ENCODE results near the gene ERGIC1. TPM values are rescaled to one million over a fixed set of nuclear protein-coding genes. Genes with fewer than 3 reads are reported as not detected.
"Not testable (repeated sequence)": the region's sequence is repeated elsewhere in the genome, so short reads cannot be mapped to it uniquely, and the experiment has no call there.

The ERGIC1 gene
- total RNA-seq, 1 experiment from 2014 or later, result 202 TPM

GRCh38 chr5:172839669-172840431, 5.8 kb downstream of the ERGIC1 start:
- Histone ChIP-seq H3K36me3 (peaks cover 53% of the 10 kb centered on the region), H3K4me3 (no peak overlapping the region), H3K27ac (no peak overlapping the region), H3K9me3 (replicated peaks) (no peaks in the 10 kb centered on the region), H3K4me1 (replicated peaks) (peaks cover 10% of the 10 kb centered on the region), H3K27me3 (replicated peaks) (no peaks in the 10 kb centered on the region)
- no peak for DNase-seq (ENCODE audit: low read depth in 1 of 2, low spot score in 2 of 2)

GRCh38 chr5:172840432-172841154, 6.5 kb downstream of the ERGIC1 start:
- DNase-seq (ENCODE audit: low read depth in 1 of 2, low spot score in 2 of 2), result no peak
- no peak overlapping the region for H3K27ac ChIP-seq

GRCh38 chr5:172841256-172841655, 7.2 kb downstream of the ERGIC1 start:
- no peaks in the 10 kb centered on the region for H3K4me1 ChIP-seq (replicated peaks)
- peaks cover 63% of the 10 kb centered on the region for H3K36me3 ChIP-seq
- no peaks in the 10 kb centered on the region for H3K27me3 ChIP-seq (replicated peaks)
- no peak overlapping the region for H3K27ac ChIP-seq
- H3K9me3 ChIP-seq (replicated peaks), result no peaks in the 10 kb centered on the region
- H3K4me3 ChIP-seq, result no peak overlapping the region
- no peak for DNase-seq (ENCODE audit: low read depth in 1 of 2, low spot score in 2 of 2)

More at GRCh38 chr5:172840432-172841154, 6.5 kb downstream of the ERGIC1 start:
- peaks cover 61% of the 10 kb centered on the region for H3K36me3 ChIP-seq
- no peaks in the 10 kb centered on the region for H3K9me3 ChIP-seq (replicated peaks)
- H3K4me1 ChIP-seq (replicated peaks), result peaks cover 4% of the 10 kb centered on the region
- H3K27me3 ChIP-seq (replicated peaks), result no peaks in the 10 kb centered on the region
- H3K4me3 ChIP-seq, result no peak overlapping the region

- peaks cover 21% of the 10 kb centered on the region for H3K4me1 ChIP-seq (replicated peaks)
- H3K9me3 ChIP-seq (replicated peaks), result no peaks in the 10 kb centered on the region
- no peak overlapping the region for H3K4me3 ChIP-seq
- no peak overlapping the region for H3K27ac ChIP-seq
- DNase-seq (ENCODE audit: low read depth in 1 of 2, low spot score in 2 of 2), result no peak
- no peaks in the 10 kb centered on the region for H3K27me3 ChIP-seq (replicated peaks)
- H3K36me3 ChIP-seq, result peaks cover 50% of the 10 kb centered on the region
Measured at GRCh38 chr5:172843825-172844576, 9.9 kb downstream of the ERGIC1 start.

- no peaks in the 10 kb centered on the region for H3K9me3 ChIP-seq (replicated peaks)
- no peaks in the 10 kb centered on the region for H3K27me3 ChIP-seq (replicated peaks)
- no peak overlapping the region for H3K27ac ChIP-seq
- H3K4me1 ChIP-seq (replicated peaks), result peaks cover 26% of the 10 kb centered on the region
- H3K36me3 ChIP-seq, result peaks cover 50% of the 10 kb centered on the region
- no peak overlapping the region for H3K4me3 ChIP-seq
- no peak for DNase-seq (ENCODE audit: low read depth in 1 of 2, low spot score in 2 of 2)
Measured at GRCh38 chr5:172844577-172844838, 10.5 kb downstream of the ERGIC1 start.

- Histone ChIP-seq H3K4me1 (replicated peaks) (peaks cover 31% of the 10 kb centered on the region), H3K4me3 (no peak overlapping the region), H3K27me3 (replicated peaks) (no peaks in the 10 kb centered on the region), H3K27ac (no peak overlapping the region), H3K36me3 (peaks cover 47% of the 10 kb centered on the region), H3K9me3 (replicated peaks) (no peaks in the 10 kb centered on the region)
- DNase-seq (ENCODE audit: low read depth in 1 of 2, low spot score in 2 of 2), result no peak
Measured at GRCh38 chr5:172845154-172845553, 11.1 kb downstream of the ERGIC1 start.

- H3K27me3 ChIP-seq (replicated peaks), result no peaks in the 10 kb centered on the region
- peaks cover 34% of the 10 kb centered on the region for H3K4me1 ChIP-seq (replicated peaks)
- no peak overlapping the region for H3K4me3 ChIP-seq
- no peaks in the 10 kb centered on the region for H3K9me3 ChIP-seq (replicated peaks)
- DNase-seq (ENCODE audit: low read depth in 1 of 2, low spot score in 2 of 2), result no peak
- H3K27ac ChIP-seq, result no peak overlapping the region
- peaks cover 43% of the 10 kb centered on the region for H3K36me3 ChIP-seq
Measured at GRCh38 chr5:172845576-172845975, 11.5 kb downstream of the ERGIC1 start.

- H3K27ac ChIP-seq, result no peak overlapping the region
- no peaks in the 10 kb centered on the region for H3K27me3 ChIP-seq (replicated peaks)
- H3K9me3 ChIP-seq (replicated peaks), result no peaks in the 10 kb centered on the region
- no peak for DNase-seq (ENCODE audit: low read depth in 1 of 2, low spot score in 2 of 2)
- peaks cover 37% of the 10 kb centered on the region for H3K36me3 ChIP-seq
- H3K4me1 ChIP-seq (replicated peaks), result peaks cover 34% of the 10 kb centered on the region
- H3K4me3 ChIP-seq, result no peak overlapping the region
Measured at GRCh38 chr5:172846249-172846648, 12.2 kb downstream of the ERGIC1 start.

GRCh38 chr5:172846677-172847076, 12.6 kb downstream of the ERGIC1 start:
- H3K9me3 ChIP-seq (replicated peaks), result no peaks in the 10 kb centered on the region
- H3K27me3 ChIP-seq (replicated peaks), result no peaks in the 10 kb centered on the region
- H3K36me3 ChIP-seq, result peaks cover 36% of the 10 kb centered on the region
- H3K4me1 ChIP-seq (replicated peaks), result peaks cover 34% of the 10 kb centered on the region
- H3K27ac ChIP-seq, result no peak overlapping the region
- H3K4me3 ChIP-seq, result no peak overlapping the region
- no peak for DNase-seq (ENCODE audit: low read depth in 1 of 2, low spot score in 2 of 2)

GRCh38 chr5:172847584-172847983, 13.5 kb downstream of the ERGIC1 start:
- not testable (repeated sequence) for H3K27ac ChIP-seq; H3K9me3 ChIP-seq (replicated peaks); H3K4me3 ChIP-seq; H3K27me3 ChIP-seq (replicated peaks); DNase-seq (ENCODE audit: low read depth in 1 of 2, low spot score in 2 of 2)
- H3K36me3 ChIP-seq, result peaks cover 36% of the 10 kb centered on the region
- peaks cover 34% of the 10 kb centered on the region for H3K4me1 ChIP-seq (replicated peaks)

- Histone ChIP-seq H3K36me3 (peaks cover 36% of the 10 kb centered on the region), H3K27me3 (replicated peaks) (no peaks in the 10 kb centered on the region), H3K4me1 (replicated peaks) (peaks cover 39% of the 10 kb centered on the region), H3K9me3 (replicated peaks) (no peaks in the 10 kb centered on the region), H3K27ac (0 out of 2 replicates have a peak overlapping the region, but pooled peaks have one; percentile 2), H3K4me3 (no peak overlapping the region)
- DNase-seq (ENCODE audit: low read depth in 1 of 2, low spot score in 2 of 2), result peak in 1 of 2 experiments; percentile 66
Measured at GRCh38 chr5:172848419-172848818, 14.4 kb downstream of the ERGIC1 start.

- peaks cover 40% of the 10 kb centered on the region for H3K36me3 ChIP-seq
- no peak overlapping the region for H3K27ac ChIP-seq
- H3K4me3 ChIP-seq, result no peak overlapping the region
- no peak for DNase-seq (ENCODE audit: low read depth in 1 of 2, low spot score in 2 of 2)
- H3K4me1 ChIP-seq (replicated peaks), result peaks cover 53% of the 10 kb centered on the region
- no peaks in the 10 kb centered on the region for H3K27me3 ChIP-seq (replicated peaks)
- H3K9me3 ChIP-seq (replicated peaks), result no peaks in the 10 kb centered on the region
Measured at GRCh38 chr5:172849606-172850453, 15.8 kb downstream of the ERGIC1 start.

- H3K9me3 ChIP-seq (replicated peaks), result no peaks in the 10 kb centered on the region
- no peak overlapping the region for H3K4me3 ChIP-seq
- no peak for DNase-seq (ENCODE audit: low read depth in 1 of 2, low spot score in 2 of 2)
- H3K27me3 ChIP-seq (replicated peaks), result no peaks in the 10 kb centered on the region
- peaks cover 59% of the 10 kb centered on the region for H3K4me1 ChIP-seq (replicated peaks)
- H3K27ac ChIP-seq, result no peak overlapping the region
- H3K36me3 ChIP-seq, result peaks cover 40% of the 10 kb centered on the region
Measured at GRCh38 chr5:172850454-172850797, 16.4 kb downstream of the ERGIC1 start.

Measured in SJSA1 (cell line).